GM20431 (cell line): ENCODE results near the gene RECK.
"Not testable (repeated sequence)": the region's sequence is repeated elsewhere in the genome, so short reads cannot be mapped to it uniquely, and the experiment has no call there.

Experiments
- in situ Hi-C: fragments of 300-500 bp; cut with MseI, MboI; formaldehyde crosslinking; loops from one replicate; pipeline ENCODE4 v1.15.0; 2020; ENCODE audit warnings: low sequenced_read_pairs; ENCODE audit not compliant: unreplicated experiment

Gene RECK

GRCh38 chr9:36051317-36051716 is 14.6 kb downstream of the RECK start:
- in situ Hi-C loops = no loop called here

DNA sequence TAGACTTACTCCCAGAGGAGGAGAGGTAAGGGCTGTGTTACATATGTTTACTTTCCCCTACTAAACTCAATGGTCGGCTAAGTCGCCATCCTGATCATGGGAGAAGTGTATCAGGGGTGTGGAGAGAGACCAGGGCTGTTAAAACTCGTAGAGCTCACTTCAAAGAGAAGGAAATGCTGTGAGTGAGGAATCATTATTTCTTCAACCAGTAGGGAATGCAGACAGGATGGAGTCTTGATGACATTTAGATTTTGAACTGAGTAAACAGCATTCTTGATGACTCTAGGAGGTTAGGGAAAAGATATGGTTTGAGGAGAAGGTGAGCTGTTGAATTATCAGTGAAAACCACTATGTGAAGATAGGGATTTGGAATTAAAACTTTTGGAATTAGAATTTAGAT is 17.3 kb downstream of the RECK start:
- in situ Hi-C loops = no loop called here

DNA sequence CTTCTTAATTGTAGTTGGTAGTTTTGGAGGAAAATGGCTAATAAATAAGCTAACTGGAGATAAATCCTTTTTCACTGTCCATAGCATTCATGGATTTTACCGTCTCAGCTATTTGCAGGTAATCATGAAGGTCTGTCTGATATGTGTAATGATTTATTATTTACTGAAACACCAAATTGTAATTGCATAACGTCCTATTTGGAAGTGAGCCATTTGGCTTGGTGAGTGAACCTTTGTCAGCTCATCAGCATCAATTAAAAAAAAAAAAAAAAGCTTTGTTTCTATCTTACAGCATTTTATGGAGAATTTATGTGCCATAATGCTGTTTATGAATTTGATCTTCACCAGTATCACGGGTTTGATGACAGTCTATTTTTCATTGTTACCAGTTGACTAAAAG is 20.2 kb downstream of the RECK start:
- in situ Hi-C loops = no loop called here

- in situ Hi-C loops = no loop called here
Observed at GRCh38 chr9:36063804-36064447, 27.2 kb downstream of the RECK start.

DNA sequence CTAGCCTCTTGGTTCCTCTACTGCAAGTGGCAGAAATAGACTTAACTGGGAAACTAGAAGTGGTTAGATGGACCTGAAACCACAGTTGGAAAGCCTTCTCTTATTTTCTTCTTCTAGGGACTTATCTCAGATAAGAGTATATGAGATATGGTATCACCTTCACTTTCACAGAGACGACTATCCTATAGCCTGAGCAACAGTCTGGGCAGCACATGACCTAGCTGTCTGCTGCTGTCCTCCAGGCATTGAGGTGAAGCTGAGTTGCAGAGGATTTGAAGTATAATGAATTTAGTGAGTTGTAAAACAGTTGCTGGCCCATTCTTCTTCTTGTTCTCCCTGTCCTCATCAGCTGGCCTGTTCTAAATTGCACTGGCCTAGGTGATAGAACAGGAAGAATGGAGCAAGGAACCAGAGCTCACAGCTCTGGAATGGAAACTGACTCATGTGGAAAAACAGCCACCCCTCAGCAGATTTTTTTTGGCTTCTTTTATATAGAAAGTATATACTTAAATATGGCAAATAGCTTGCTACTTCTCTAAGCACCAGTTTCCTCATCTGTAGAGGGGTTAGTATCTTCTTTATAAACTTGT is 27.8 kb downstream of the RECK start:
- in situ Hi-C loops = no loop called here

GRCh38 chr9:36074055-36074454 is 37.3 kb downstream of the RECK start:
- in situ Hi-C loops = no loop called here

- in situ Hi-C loops = no loop called here
Observed at GRCh38 chr9:36074870-36075532, 38.3 kb downstream of the RECK start.

GRCh38 chr9:36078051-36078450 is 41.3 kb downstream of the RECK start:
- in situ Hi-C loops = no loop called here

- in situ Hi-C loops = no loop called here
Observed at GRCh38 chr9:36080519-36080918, 43.8 kb downstream of the RECK start.

DNA sequence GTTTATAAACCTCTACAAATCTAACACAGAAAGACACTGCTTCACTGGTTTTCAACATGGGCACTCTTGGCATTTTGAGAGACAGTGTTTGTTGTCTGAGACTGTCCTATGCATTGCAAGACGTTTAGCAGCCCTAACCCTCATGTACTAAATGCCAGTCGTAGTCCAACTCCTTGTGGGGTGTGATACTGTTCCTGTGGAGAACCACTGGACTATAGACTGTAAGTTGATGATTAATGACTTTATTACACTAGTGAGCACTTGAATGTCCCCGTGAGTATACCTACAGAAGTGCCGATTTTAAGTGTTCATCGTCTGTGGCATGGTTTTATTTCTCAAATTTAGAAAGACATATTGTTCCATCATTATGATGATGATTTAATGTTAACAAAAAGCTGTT is 46.2 kb downstream of the RECK start:
- in situ Hi-C loops = no loop called here

DNA sequence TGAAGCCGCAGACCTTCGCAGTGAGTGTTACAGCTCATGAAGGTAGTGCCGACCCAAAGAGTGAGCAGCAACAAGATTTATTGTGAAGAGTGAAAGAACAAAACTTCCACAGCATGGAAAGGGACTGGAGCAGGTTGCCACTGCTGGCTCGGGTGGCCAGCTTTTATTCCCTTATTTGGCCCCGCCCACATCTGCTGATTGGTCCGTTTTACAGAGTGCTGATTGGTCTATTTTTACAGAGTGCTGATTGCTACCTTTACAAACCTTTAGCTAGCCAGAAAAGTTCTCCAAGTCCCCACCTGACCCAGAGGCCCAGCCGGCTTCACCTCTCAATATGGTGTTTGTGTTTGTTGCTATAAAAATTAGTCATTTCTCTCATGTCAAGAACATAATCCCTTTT is 49.7 kb downstream of the RECK start:
- in situ Hi-C loops = no loop called here

GRCh38 chr9:36087054-36087453 is 50.3 kb downstream of the RECK start:
- in situ Hi-C loops = not testable (repeated sequence)

GRCh38 chr9:36088020-36088419 is 51.3 kb downstream of the RECK start:
- in situ Hi-C loops = no loop called here

- in situ Hi-C loops = no loop called here
Observed at GRCh38 chr9:36091026-36091953, 54.6 kb downstream of the RECK start.

DNA sequence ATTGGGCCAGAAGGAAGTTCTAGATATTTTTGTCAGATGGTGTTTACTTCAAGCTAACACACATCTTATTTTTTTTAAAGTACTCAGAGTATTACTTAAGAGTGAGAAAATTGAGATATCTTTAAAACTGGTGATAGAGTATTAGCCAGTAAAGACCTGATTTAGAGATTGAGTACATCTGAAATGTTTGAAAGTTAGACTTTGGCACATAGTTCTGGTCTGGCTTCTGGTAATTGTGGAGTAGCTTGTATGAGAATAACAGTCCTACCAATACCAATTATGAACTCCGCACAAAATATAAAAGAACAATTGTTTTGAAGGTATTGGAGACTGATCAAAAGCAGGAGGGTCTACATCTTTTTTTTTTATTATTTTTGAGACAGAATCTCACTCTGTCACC is 55.3 kb downstream of the RECK start:
- in situ Hi-C loops = no loop called here

- in situ Hi-C loops = no loop called here
Observed at GRCh38 chr9:36092509-36093215, 55.9 kb downstream of the RECK start.

GRCh38 chr9:36093384-36093783 is 56.7 kb downstream of the RECK start:
- in situ Hi-C loops = no loop called here

DNA sequence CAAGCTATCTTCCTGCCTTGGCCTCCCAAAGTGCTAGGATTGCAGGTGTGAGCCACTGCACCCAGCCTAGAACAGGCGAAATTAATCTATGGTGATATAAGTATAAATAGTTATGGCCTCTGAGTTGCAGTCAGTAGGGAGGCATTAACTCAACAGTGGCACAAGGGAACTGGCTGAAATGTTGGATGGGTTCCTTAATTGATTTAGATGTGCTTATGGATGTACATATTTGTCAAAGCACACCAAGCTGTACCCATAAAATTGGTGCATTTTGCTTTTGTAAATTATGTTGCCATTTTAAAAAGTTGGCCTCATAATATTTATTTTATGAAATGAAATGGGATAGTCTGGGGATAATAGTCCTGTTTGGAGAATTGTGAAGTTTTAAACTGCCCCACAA is 63.0 kb downstream of the RECK start:
- in situ Hi-C loops = no loop called here

GRCh38 chr9:36100532-36100931 is 63.8 kb downstream of the RECK start:
- in situ Hi-C loops = no loop called here
